Measurements from ENCODE around the gene OLFM4. TPM values are rescaled to one million over a fixed set of nuclear protein-coding genes. Genes with fewer than 3 reads are reported as not detected.

Gene OLFM4
- total RNA-seq, 1 experiment from 2014 or later, result 0.12 TPM

DNA sequence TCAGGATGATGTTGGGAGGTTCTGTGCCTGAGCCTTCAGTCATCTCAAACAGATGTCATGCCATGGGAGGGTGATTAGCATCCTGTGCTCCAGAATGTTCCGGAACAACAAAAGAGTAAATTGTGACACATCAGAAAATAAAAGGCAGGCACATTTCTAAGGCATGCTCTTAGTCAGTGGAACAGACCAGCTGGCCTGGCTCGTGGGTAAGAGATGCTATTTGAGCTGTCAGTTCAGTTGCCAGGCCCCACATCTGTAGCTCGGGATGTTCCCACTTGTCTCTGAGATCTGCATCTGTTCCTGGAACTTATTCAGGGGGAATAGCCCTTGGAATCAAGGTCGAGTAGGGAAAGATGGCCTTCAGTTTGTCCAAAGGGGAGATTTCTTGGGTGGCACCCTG lies 26.0 kb downstream of the OLFM4 start:
- ChIA-PET POLR2A (no interaction called here), RAD21 (ENCODE audit: low non-redundant PET in 1 of 2, low total read pairs in 2 of 2, uncharacterized antibody in 2 of 2, unreplicated experiment in 2 of 2) (no interaction called here), CTCF (no interaction called here)
- no TSS peak for BruUV-seq (replicated peaks)
- intact Hi-C loops (cut with micrococcal nuclease), result no loop called here
- no peaks in the 10 kb centered on the region for H3K9me2 ChIP-seq (ENCODE audit: insufficient read depth)
- no peaks in the 10 kb centered on the region for H3K9me3 ChIP-seq (ENCODE audit: control insufficient read depth in 1 of 2, insufficient read depth in 1 of 2, low read depth in 1 of 2, low read length in 2 of 2)
- no peak for DNase-seq (ENCODE audit: low read depth, low spot score)
- H3K36me3 ChIP-seq (ENCODE audit: control insufficient read depth in 1 of 2, insufficient read depth in 2 of 2, low read length in 2 of 2), result no peaks in the 10 kb centered on the region
- no peaks in the 10 kb centered on the region for H3K27me3 ChIP-seq (ENCODE audit: insufficient read depth, low read length)
- ATAC-seq, result no peak
- H4K20me1 ChIP-seq (ENCODE audit: insufficient read depth), result no peaks in the 10 kb centered on the region
- H3K9ac ChIP-seq (ENCODE audit: low read length), result no peak overlapping the region
- H3K4me2 ChIP-seq (ENCODE audit: low read length), result no peak overlapping the region
- no peak overlapping the region for H3K4me3 ChIP-seq (replicated peaks in 1 of 2; ENCODE audit: low read depth in 1 of 2, low read length in 2 of 2)
- no peaks in the 10 kb centered on the region for H3K4me1 ChIP-seq (ENCODE audit: control insufficient read depth in 1 of 2, insufficient read depth in 2 of 2, low read length in 2 of 2)
- H3K27ac ChIP-seq (ENCODE audit: low read depth, low read length), result no peak overlapping the region
- H2AFZ ChIP-seq (ENCODE audit: low read depth, low read length, poor library complexity, severe bottlenecking), result no peak overlapping the region
- no peak for TF ChIP-seq REST (IDR thresholded peaks at IDR 0.05; ENCODE audit: low read depth)
- TF ChIP-seq POLR2AphosphoS5 (IDR thresholded peaks at IDR 0.05; ENCODE audit: low read depth, low read length), result no peak
- TF ChIP-seq, protein P1, sequence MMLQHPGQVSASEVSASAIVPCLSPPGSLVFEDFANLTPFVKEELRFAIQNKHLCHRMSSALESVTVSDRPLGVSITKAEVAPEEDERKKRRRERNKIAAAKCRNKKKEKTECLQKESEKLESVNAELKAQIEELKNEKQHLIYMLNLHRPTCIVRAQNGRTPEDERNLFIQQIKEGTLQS (IDR thresholded peaks at IDR 0.05), result no peak
- no peak for TF ChIP-seq ZNF274 (IDR thresholded peaks at IDR 0.05; ENCODE audit: low read depth, low read length)
- TF ChIP-seq EZH2 (IDR thresholded peaks at IDR 0.05), result no peak
- no peak for TF ChIP-seq CBX3 (IDR thresholded peaks at IDR 0.05; ENCODE audit: low read depth)
- TF ChIP-seq JUND (IDR thresholded peaks at IDR 0.05), result no peak
- no peak for TF ChIP-seq EGR1 (IDR thresholded peaks at IDR 0.05; ENCODE audit: low read depth)
- TF ChIP-seq TCF7L2 (IDR thresholded peaks at IDR 0.05; ENCODE audit: borderline replicate concordance, extremely low read depth, insufficient read depth, insufficient read length), result no peak
- TF ChIP-seq MAX (IDR thresholded peaks at IDR 0.05), result no peak
- TF ChIP-seq, protein P2, sequence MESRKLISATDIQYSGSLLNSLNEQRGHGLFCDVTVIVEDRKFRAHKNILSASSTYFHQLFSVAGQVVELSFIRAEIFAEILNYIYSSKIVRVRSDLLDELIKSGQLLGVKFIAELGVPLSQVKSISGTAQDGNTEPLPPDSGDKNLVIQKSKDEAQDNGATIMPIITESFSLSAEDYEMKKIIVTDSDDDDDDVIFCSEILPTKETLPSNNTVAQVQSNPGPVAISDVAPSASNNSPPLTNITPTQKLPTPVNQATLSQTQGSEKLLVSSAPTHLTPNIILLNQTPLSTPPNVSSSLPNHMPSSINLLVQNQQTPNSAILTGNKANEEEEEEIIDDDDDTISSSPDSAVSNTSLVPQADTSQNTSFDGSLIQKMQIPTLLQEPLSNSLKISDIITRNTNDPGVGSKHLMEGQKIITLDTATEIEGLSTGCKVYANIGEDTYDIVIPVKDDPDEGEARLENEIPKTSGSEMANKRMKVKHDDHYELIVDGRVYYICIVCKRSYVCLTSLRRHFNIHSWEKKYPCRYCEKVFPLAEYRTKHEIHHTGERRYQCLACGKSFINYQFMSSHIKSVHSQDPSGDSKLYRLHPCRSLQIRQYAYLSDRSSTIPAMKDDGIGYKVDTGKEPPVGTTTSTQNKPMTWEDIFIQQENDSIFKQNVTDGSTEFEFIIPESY (IDR thresholded peaks at IDR 0.05; ENCODE audit: extremely low read depth, insufficient replicate concordance, low read length), result no peak
- TF ChIP-seq YY1 (IDR thresholded peaks at IDR 0.05; ENCODE audit: extremely low read depth, insufficient replicate concordance, low read depth, low read length), result no peak
- TF ChIP-seq ZFX (IDR thresholded peaks at IDR 0.05), result no peak
- H3K79me2 ChIP-seq (ENCODE audit: insufficient read depth, low read length), result no peaks in the 10 kb centered on the region

Data from HCT116 (cell line).